GM18499 (cell line): ENCODE results near the gene JAM2.
A peak's percentile ranks its signal among the peaks of the same experiment; 100 is the strongest.
"Not testable (repeated sequence)": the region's sequence is repeated elsewhere in the genome, so short reads cannot be mapped to it uniquely, and the experiment has no call there.

ENCODE experiments used
- ATAC-seq: cut with Tn5 transposase; IDR thresholded peaks from one replicate; pipeline ENCODE4 v1.9.1; 2021; ENCODE audit warnings: moderate number of reproducible peaks; ENCODE audit not compliant: insufficient read depth, unreplicated experiment

JAM2 gene

GRCh38 chr21:25638660-25639550, at the start of gene JAM2:
Gene JAM2 (plus strand): TSS chr21:25639258. CDS start chr21:25639822, 564 bp downstream.
- peak; percentile 23 for ATAC-seq

- ATAC-seq: no peak
Observed at GRCh38 chr21:25589887-25590286, 49.2 kb upstream of the JAM2 start.

GRCh38 chr21:25607151-25608043, 31.7 kb upstream of the JAM2 start, which contains the start of gene MRPL39:
Gene MRPL39 (minus strand): TSS chr21:25607481. CDS start chr21:25607475, 6 bp downstream.
- peak; percentile 81 for ATAC-seq

- ATAC-seq: peak; percentile 70
Observed at GRCh38 chr21:25608044-25608737, 30.9 kb upstream of the JAM2 start.

GRCh38 chr21:25614441-25614840, 24.6 kb upstream of the JAM2 start:
- no peak for ATAC-seq

- no peak for ATAC-seq
Observed at GRCh38 chr21:25615880-25616279, 23.2 kb upstream of the JAM2 start.

GRCh38 chr21:25619198-25619597, 19.9 kb upstream of the JAM2 start:
- no peak for ATAC-seq

- ATAC-seq: no peak
Observed at GRCh38 chr21:25624511-25624910, 14.5 kb upstream of the JAM2 start.

- no peak for ATAC-seq
Observed at GRCh38 chr21:25625036-25625435, 14.0 kb upstream of the JAM2 start.

- not testable (repeated sequence) for ATAC-seq
Observed at GRCh38 chr21:25625776-25626555, 13.1 kb upstream of the JAM2 start.

- ATAC-seq: no peak
Observed at GRCh38 chr21:25626757-25627156, 12.3 kb upstream of the JAM2 start.

GRCh38 chr21:25632296-25632695, 6.8 kb upstream of the JAM2 start:
- ATAC-seq: no peak

GRCh38 chr21:25635310-25635709, 3.7 kb upstream of the JAM2 start:
- ATAC-seq: no peak

- no peak for ATAC-seq
Observed at GRCh38 chr21:25636727-25637126, 2.3 kb upstream of the JAM2 start.

- ATAC-seq: no peak
Observed at GRCh38 chr21:25637851-25638659, 1.0 kb upstream of the JAM2 start.

- peak; percentile 49 for ATAC-seq
Observed at GRCh38 chr21:25639551-25640201, 618 bp downstream of the JAM2 start.

- peak; percentile 9 for ATAC-seq
Observed at GRCh38 chr21:25640202-25640942, 1.3 kb downstream of the JAM2 start.

- ATAC-seq: no peak
Observed at GRCh38 chr21:25640943-25641292, 1.9 kb downstream of the JAM2 start.
